ENCODE measurements around the gene SHFL. TPM values are rescaled to one million over a fixed set of nuclear protein-coding genes. Genes with fewer than 3 reads are reported as not detected.

The SHFL gene
- total RNA-seq, 1 experiment from 2014 or later, result 21.1 TPM

DNA sequence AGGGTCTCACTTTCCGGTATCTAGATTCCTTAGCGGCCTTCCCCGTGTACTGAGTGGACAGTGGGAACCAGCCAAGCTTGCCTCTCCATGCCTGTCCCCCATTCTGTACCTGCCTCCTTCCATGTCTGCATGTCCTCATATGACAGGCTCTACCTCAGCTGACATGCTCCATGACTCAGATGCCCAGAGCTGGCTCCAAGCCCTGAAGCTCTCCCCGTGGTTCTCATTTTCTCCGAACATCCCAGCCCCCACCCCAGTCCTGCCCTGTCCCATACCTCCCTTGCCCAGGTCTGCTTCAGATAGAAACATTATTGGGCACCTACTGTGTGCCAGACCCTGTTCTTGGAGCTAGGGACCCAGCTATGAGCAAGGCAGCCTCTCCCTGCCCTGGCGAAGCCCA is 17.1 kb upstream of the SHFL start:
- no peak for DNase-seq
- H3K9ac ChIP-seq (ENCODE audit: extremely low read depth, insufficient read length, low read length), result no peak overlapping the region
- no peak overlapping the region for H2BK20ac ChIP-seq (ENCODE audit: low read depth, low read length, poor library complexity, severe bottlenecking)
- H3K36me3 Mint-ChIP-seq (ENCODE audit: insufficient read depth in 1 of 3, low read depth in 3 of 3), result peaks cover 0 to 3% (median under 1%) of the 10 kb centered on the region in 3 experiments; a peak in 3 of 7 replicates
- no peak overlapping the region for H3K18ac ChIP-seq (ENCODE audit: insufficient read length, low read depth, low read length)
- peaks cover 5% of the 10 kb centered on the region for H4K20me1 ChIP-seq (ENCODE audit: control insufficient read depth, insufficient read depth, insufficient read length)
- no peak overlapping the region; a peak in 1 of 7 replicates for H3K27ac Mint-ChIP-seq
- H3K9me3 Mint-ChIP-seq, result peaks cover 5 to 16% of the 10 kb centered on the region in 2 experiments
- no peaks in the 10 kb centered on the region; the same call in 1 of the 2 replicates for H3K4me1 ChIP-seq (ENCODE audit: insufficient read depth, low read length)
- no peak overlapping the region for H3K23ac ChIP-seq (ENCODE audit: insufficient read length, low read depth, low read length)
- H3K79me2 ChIP-seq (ENCODE audit: insufficient read depth, low read length), result no peaks in the 10 kb centered on the region
- peaks cover 29% of the 10 kb centered on the region for H3K27me3 Mint-ChIP-seq (ENCODE audit: low read depth)
- no peaks in the 10 kb centered on the region for H3K23me2 ChIP-seq (ENCODE audit: insufficient read length, low read depth, low read length, poor library complexity, severe bottlenecking)
- no peak overlapping the region for H2AK5ac ChIP-seq (ENCODE audit: insufficient read length, low read length)
- H2BK12ac ChIP-seq (ENCODE audit: insufficient read length, low read depth, low read length), result no peak overlapping the region
- no peaks in the 10 kb centered on the region for H3K79me1 ChIP-seq (ENCODE audit: insufficient read depth, low read depth, low read length, poor library complexity, severe bottlenecking)
- no peak overlapping the region for H4K91ac ChIP-seq (ENCODE audit: insufficient read length, low read depth, low read length)
- no peak overlapping the region for H4K8ac ChIP-seq (replicated peaks; ENCODE audit: insufficient read length, low read depth, low read length)
- H3K4me3 Mint-ChIP-seq, result no peak overlapping the region
- no peaks in the 10 kb centered on the region; the same call in 1 of the 2 replicates for H3K27me3 ChIP-seq (ENCODE audit: insufficient read depth, low read length)
- no peak overlapping the region for H3T11ph ChIP-seq (ENCODE audit: low read length)
- H2BK120ac ChIP-seq (ENCODE audit: low read depth, low read length, poor library complexity, severe bottlenecking), result no peak overlapping the region
- TF ChIP-seq, protein P1, sequence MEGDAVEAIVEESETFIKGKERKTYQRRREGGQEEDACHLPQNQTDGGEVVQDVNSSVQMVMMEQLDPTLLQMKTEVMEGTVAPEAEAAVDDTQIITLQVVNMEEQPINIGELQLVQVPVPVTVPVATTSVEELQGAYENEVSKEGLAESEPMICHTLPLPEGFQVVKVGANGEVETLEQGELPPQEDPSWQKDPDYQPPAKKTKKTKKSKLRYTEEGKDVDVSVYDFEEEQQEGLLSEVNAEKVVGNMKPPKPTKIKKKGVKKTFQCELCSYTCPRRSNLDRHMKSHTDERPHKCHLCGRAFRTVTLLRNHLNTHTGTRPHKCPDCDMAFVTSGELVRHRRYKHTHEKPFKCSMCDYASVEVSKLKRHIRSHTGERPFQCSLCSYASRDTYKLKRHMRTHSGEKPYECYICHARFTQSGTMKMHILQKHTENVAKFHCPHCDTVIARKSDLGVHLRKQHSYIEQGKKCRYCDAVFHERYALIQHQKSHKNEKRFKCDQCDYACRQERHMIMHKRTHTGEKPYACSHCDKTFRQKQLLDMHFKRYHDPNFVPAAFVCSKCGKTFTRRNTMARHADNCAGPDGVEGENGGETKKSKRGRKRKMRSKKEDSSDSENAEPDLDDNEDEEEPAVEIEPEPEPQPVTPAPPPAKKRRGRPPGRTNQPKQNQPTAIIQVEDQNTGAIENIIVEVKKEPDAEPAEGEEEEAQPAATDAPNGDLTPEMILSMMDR (conservative IDR thresholded peaks at IDR 0.05), result no peak
- no peak overlapping the region for H2BK15ac ChIP-seq (ENCODE audit: low read depth, low read length)
- no peak overlapping the region for H3K4me2 ChIP-seq (ENCODE audit: insufficient read depth, insufficient read length, low read length)
- H3K27ac ChIP-seq (ENCODE audit: insufficient read length, low read depth, low read length), result no peak overlapping the region
- no peak overlapping the region for H3K4ac ChIP-seq (ENCODE audit: low read depth, low read length)
- no peak overlapping the region for H3K14ac ChIP-seq (ENCODE audit: insufficient read depth, low read length)
- H2BK5ac ChIP-seq (ENCODE audit: insufficient read length, low read length), result no peak overlapping the region
- peaks cover 13 to 18% of the 10 kb centered on the region in 2 experiments for H3K4me1 Mint-ChIP-seq
- no peak overlapping the region for H2AFZ ChIP-seq (ENCODE audit: low read length)
- H4K5ac ChIP-seq (ENCODE audit: insufficient read length, low read depth, low read length), result no peak overlapping the region
- H3K56ac ChIP-seq (ENCODE audit: insufficient read length, low read depth, low read length), result no peak overlapping the region
- no peaks in the 10 kb centered on the region for H3K9me3 ChIP-seq (ENCODE audit: control insufficient read depth, low read depth, low read length)
- no CpG with 5 or more reads among the region's 6 CpGs for WGBS (ENCODE audit: extremely low coverage, insufficient read length, low lambda C conversion rate)

All from H9 (cell line).